ENCODE results near the gene GMPR. TPM values are rescaled to one million over a fixed set of nuclear protein-coding genes. Genes with fewer than 3 reads are reported as not detected.

GMPR gene
- total RNA-seq, 6 experiments from 2014 or later, result 4.7 to 9.1 (median 5.4) TPM

GRCh38 chr6:16326971-16327776 is 88.8 kb downstream of the GMPR start:
- Mint-ChIP-seq H3K4me1 (ENCODE audit: low read depth) (peaks cover 24% of the 10 kb centered on the region), H3K9me3 (no peaks in the 10 kb centered on the region), H3K27me3 (ENCODE audit: insufficient read depth) (peaks cover 6% of the 10 kb centered on the region), H3K27ac (no peak overlapping the region), H3K4me3 (no peak overlapping the region), H3K36me3 (ENCODE audit: low read depth) (peaks cover 12% of the 10 kb centered on the region)
- no peak for DNase-seq
- TF ChIP-seq, protein P1, sequence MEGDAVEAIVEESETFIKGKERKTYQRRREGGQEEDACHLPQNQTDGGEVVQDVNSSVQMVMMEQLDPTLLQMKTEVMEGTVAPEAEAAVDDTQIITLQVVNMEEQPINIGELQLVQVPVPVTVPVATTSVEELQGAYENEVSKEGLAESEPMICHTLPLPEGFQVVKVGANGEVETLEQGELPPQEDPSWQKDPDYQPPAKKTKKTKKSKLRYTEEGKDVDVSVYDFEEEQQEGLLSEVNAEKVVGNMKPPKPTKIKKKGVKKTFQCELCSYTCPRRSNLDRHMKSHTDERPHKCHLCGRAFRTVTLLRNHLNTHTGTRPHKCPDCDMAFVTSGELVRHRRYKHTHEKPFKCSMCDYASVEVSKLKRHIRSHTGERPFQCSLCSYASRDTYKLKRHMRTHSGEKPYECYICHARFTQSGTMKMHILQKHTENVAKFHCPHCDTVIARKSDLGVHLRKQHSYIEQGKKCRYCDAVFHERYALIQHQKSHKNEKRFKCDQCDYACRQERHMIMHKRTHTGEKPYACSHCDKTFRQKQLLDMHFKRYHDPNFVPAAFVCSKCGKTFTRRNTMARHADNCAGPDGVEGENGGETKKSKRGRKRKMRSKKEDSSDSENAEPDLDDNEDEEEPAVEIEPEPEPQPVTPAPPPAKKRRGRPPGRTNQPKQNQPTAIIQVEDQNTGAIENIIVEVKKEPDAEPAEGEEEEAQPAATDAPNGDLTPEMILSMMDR (IDR thresholded peaks at IDR 0.05), result no peak

DNA sequence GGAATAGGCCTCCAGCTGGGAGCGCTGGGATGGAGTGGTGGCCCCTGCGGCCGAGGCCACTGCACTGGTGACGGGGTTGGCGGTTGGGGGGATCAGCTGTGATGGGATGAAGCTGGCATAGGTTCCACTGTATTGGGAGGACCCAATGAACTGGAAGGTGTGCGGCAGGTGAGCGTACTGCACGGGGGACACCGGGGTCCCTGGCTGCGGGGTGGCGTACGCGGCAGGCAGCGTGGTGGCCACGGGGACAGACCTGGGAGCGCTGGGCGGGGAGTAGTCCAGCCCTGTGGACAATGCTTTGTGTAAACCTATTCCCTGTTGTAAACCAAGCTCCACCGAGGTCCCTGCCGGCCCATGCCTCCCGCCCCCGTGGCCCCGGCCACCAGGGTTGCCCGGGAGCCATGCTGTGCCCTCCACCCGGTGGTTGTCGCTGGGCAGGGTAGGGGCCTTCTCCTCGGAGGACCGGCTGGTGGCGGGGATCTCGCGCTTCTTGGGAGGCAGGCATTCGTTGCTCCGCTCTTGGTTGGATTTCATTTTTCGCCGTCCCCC is 89.5 kb downstream of the GMPR start:
- TF ChIP-seq, protein P1 (IDR thresholded peaks at IDR 0.05), result no peak
- Mint-ChIP-seq H3K9me3 (no peaks in the 10 kb centered on the region), H3K36me3 (ENCODE audit: low read depth) (peaks cover 12% of the 10 kb centered on the region), H3K27me3 (ENCODE audit: insufficient read depth) (peaks cover 6% of the 10 kb centered on the region), H3K27ac (no peak overlapping the region), H3K4me3 (no peak overlapping the region), H3K4me1 (ENCODE audit: low read depth) (peaks cover 17% of the 10 kb centered on the region)
- no peak for DNase-seq

- DNase-seq, result no peak
- Mint-ChIP-seq H3K27ac (0 out of 2 replicates have a peak overlapping the region, but pooled peaks have one; percentile 0), H3K36me3 (ENCODE audit: low read depth) (peaks cover 12% of the 10 kb centered on the region), H3K4me3 (no peak overlapping the region), H3K27me3 (ENCODE audit: insufficient read depth) (peaks cover 6% of the 10 kb centered on the region), H3K9me3 (no peaks in the 10 kb centered on the region), H3K4me1 (ENCODE audit: low read depth) (peaks cover 6% of the 10 kb centered on the region)
- TF ChIP-seq, protein P1 (IDR thresholded peaks at IDR 0.05), result no peak
These were observed 90.8 kb downstream of the GMPR start for GRCh38 chr6:16329233-16329632.

GRCh38 chr6:16331384-16332174 is 93.2 kb downstream of the GMPR start:
- H3K27ac Mint-ChIP-seq, result no peak overlapping the region
- TF ChIP-seq, protein P1 (IDR thresholded peaks at IDR 0.05), result peak; percentile 92
- DNase-seq, result peak; percentile 76
- H3K27me3 Mint-ChIP-seq (ENCODE audit: insufficient read depth), result peaks cover 3% of the 10 kb centered on the region; the same call in 1 of the 2 replicates
- H3K4me1 Mint-ChIP-seq (ENCODE audit: low read depth), result no peaks in the 10 kb centered on the region
- peaks cover under 1% of the 10 kb centered on the region; the same call in 1 of the 2 replicates for H3K36me3 Mint-ChIP-seq (ENCODE audit: low read depth)
- no peak overlapping the region for H3K4me3 Mint-ChIP-seq
- H3K9me3 Mint-ChIP-seq, result no peaks in the 10 kb centered on the region

DNA sequence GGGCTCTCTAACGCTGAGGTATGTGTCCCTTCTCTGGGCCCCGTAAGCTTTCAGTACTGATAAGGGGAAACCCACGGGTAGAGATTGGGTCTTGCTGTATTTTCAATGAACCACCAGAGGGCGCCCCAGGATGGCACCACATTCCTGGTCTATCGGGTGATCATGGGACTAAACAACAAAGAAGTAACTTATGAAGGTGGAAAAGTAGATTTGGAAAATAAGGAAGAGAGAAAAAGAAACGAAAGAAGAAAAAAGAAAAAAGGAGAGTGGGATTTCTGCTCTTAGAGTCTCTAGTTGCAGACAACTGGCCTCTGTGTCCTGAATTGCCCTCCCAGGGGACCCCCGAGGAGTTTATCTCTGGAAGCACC is 93.8 kb downstream of the GMPR start:
- no peaks in the 10 kb centered on the region for H3K4me1 Mint-ChIP-seq (ENCODE audit: low read depth)
- no peak overlapping the region for H3K27ac Mint-ChIP-seq
- peaks cover 3% of the 10 kb centered on the region; the same call in 1 of the 2 replicates for H3K27me3 Mint-ChIP-seq (ENCODE audit: insufficient read depth)
- H3K9me3 Mint-ChIP-seq, result no peaks in the 10 kb centered on the region
- H3K4me3 Mint-ChIP-seq, result no peak overlapping the region
- no peaks in the 10 kb centered on the region; the same call in 1 of the 2 replicates for H3K36me3 Mint-ChIP-seq (ENCODE audit: low read depth)
- DNase-seq, result peak; percentile 63
- TF ChIP-seq, protein P1 (IDR thresholded peaks at IDR 0.05), result peak; percentile 94
